K562 (cell line): Measurements from ENCODE around the gene TMEM150A. TPM values are rescaled to one million over a fixed set of nuclear protein-coding genes. Genes with fewer than 3 reads are reported as not detected.

ENCODE experiments used
- CREB3 ChIP-seq: fragments of 450-650 bp; conservative IDR thresholded peaks from 2 replicates; pipeline ENCODE4 v1.6.1; 2016; ENCODE audit warnings: missing genetic modification characterization, low read depth, mild to moderate bottlenecking, missing compliant biosample characterization, moderate library complexity
- CREBBP ChIP-seq: IDR thresholded peaks from one replicate; pipeline ENCODE4 v1.6.1; 2012; ENCODE audit warnings: low read depth, mild to moderate bottlenecking, control low read depth, inconsistent platforms, low read length
- E4F1 ChIP-seq: fragments of 250-450 bp; sonication (Bioruptor Pico); IDR thresholded peaks from 2 replicates; pipeline ENCODE4 v1.5.0; 2021; ENCODE audit warnings: mild to moderate bottlenecking, borderline replicate concordance
- EHMT2 ChIP-seq: fragments of 450-650 bp; IDR thresholded peaks from 2 replicates; pipeline ENCODE4 v1.6.1; 2018; ENCODE audit warnings: antibody characterized with exemption
- HMG20B ChIP-seq: fragments of 250-450 bp; sonication (Bioruptor Pico); IDR thresholded peaks from 2 replicates; pipeline ENCODE4 v1.5.0; 2021; ENCODE audit warnings: mild to moderate bottlenecking
- ILF3 ChIP-seq: fragments of 450-650 bp; IDR thresholded peaks from 2 replicates; pipeline ENCODE4 v1.6.1; 2018; ENCODE audit warnings: antibody characterized with exemption, mild to moderate bottlenecking, moderate library complexity, borderline replicate concordance
- JUND ChIP-seq, 2 experiments: IDR thresholded peaks; 2 replicates in 1 of 2; 3 replicates in 1 of 2; pipeline ENCODE4 v1.6.1; 2011; ENCODE audit warnings: borderline replicate concordance in 2 of 2, low read depth in 2 of 2, low read length in 2 of 2, improper control_type of control experiment in 1 of 2, missing biosample characterization in 1 of 2, missing genetic modification characterization in 1 of 2, missing genetic modification reagents in 1 of 2
- NFRKB ChIP-seq: fragments of 450-650 bp; IDR thresholded peaks from 2 replicates; pipeline ENCODE4 v1.6.1; 2016; ENCODE audit warnings: low read depth
- PBX2 ChIP-seq, 2 experiments: IDR thresholded peaks in 1 of 2; conservative IDR thresholded peaks in 1 of 2; 2 replicates each; pipeline ENCODE4 v1.6.1; 2016; ENCODE audit warnings: low read depth in 2 of 2, mild to moderate bottlenecking in 1 of 2, missing compliant biosample characterization in 1 of 2, missing genetic modification characterization in 1 of 2, moderate library complexity in 1 of 2
- PTBP1 ChIP-seq: fragments of 200-400 bp; formaldehyde crosslinking; IDR thresholded peaks from 2 replicates; pipeline ENCODE4 v1.6.1; 2017; ENCODE audit warnings: low read depth, low read length
- THRAP3 ChIP-seq: fragments of 450-650 bp; IDR thresholded peaks from 2 replicates; pipeline ENCODE4 v1.6.1; 2016; ENCODE audit warnings: mild to moderate bottlenecking, inconsistent platforms, borderline replicate concordance
- THRB ChIP-seq: fragments of 450-650 bp; formaldehyde crosslinking; conservative IDR thresholded peaks from 2 replicates; pipeline ENCODE4 v1.4.0; 2022; ENCODE audit warnings: mild to moderate bottlenecking, missing genetic modification characterization
- ZBTB34 ChIP-seq: fragments of 250-450 bp; sonication (Bioruptor Pico); IDR thresholded peaks from 2 replicates; pipeline ENCODE4 v1.8.0; 2021; ENCODE audit warnings: mild to moderate bottlenecking, moderate library complexity
- ZNF311 ChIP-seq: fragments of 250-450 bp; sonication (Bioruptor Pico); IDR thresholded peaks from 2 replicates; pipeline ENCODE4 v1.4.0; 2020; ENCODE audit warnings: mild to moderate bottlenecking, moderate library complexity
- ZNF699 ChIP-seq: fragments of 250-450 bp; sonication (Bioruptor Pico); IDR thresholded peaks from 2 replicates; pipeline ENCODE4 v1.8.0; 2021; ENCODE audit warnings: mild to moderate bottlenecking, moderate library complexity; ENCODE audit not compliant: insufficient replicate concordance
- ZNF766 ChIP-seq: fragments of 200-800 bp; sonication (Bioruptor generic); conservative IDR thresholded peaks from 2 replicates; pipeline ENCODE4 v1.6.1; 2016; ENCODE audit warnings: missing genetic modification characterization, missing compliant biosample characterization
- polyA plus RNA-seq, 8 experiments: library from polyadenylated mRNA; depleted of rRNA in 4 of 8; stranded (reverse) in 5 of 8; unstranded in 3 of 8; fragments of >200 nt; fragmentation: Nextera tagmentation in 2 of 8; fragmentation: Illumina TruSeq in 1 of 8; extraction: Ambion mirVana in 2 of 8; extraction: Trizol in 1 of 8; gene quantifications; 2 replicates each; pipeline versions ENCODE4 v1.2.1 to v1.2.3, GENCODE V29; 2011 to 2014; ENCODE audit warnings: inconsistent platforms in 1 of 8, missing spikeins in 1 of 8
- total RNA-seq, 7 experiments: library from RNA; depleted of rRNA in 6 of 7; stranded (reverse); fragments of >200 nt in 6 of 7; fragmentation: Illumina TruSeq in 2 of 7; extraction: Trizol in 2 of 7; gene quantifications; 2 replicates each; pipeline versions ENCODE4 v1.2.1 to v1.2.3, GENCODE V29; 2011 to 2021; ENCODE audit warnings: low replicate concordance in 1 of 7

Gene TMEM150A
- total and polyA plus RNA-seq, 9 of the 15 experiments (the other 6 are each of a cell fraction or from before 2014, with no cell fraction given), result 3.9 to 17.1 (median 8.4) TPM

- peak; percentile 53 for TF ChIP-seq PBX2 (CRISPR knock-in tag; IDR thresholded peaks at IDR 0.05; ENCODE audit: low read depth)
- peak; percentile 91 for TF ChIP-seq PBX2 (tag; conservative IDR thresholded peaks at IDR 0.05; ENCODE audit: low read depth)
- TF ChIP-seq ZNF311, result no peak
- peak; percentile 94 for TF ChIP-seq JUND (IDR thresholded peaks at IDR 0.05; ENCODE audit: borderline replicate concordance, low read depth, low read length)
- TF ChIP-seq JUND (tag; IDR thresholded peaks at IDR 0.05; ENCODE audit: borderline replicate concordance, low read depth, low read length), result peak; percentile 95; the same call in 2 of the 3 replicates
- TF ChIP-seq THRAP3, result no peak
- TF ChIP-seq ZNF699 (CRISPR knock-in tag), result no peak
- peak; percentile 56; the same call in 1 of the 2 replicates for TF ChIP-seq NFRKB
- TF ChIP-seq EHMT2, result no peak; the same call in 1 of the 2 replicates
- TF ChIP-seq ZNF766 (CRISPR knock-in tag), result no peak
- peak; percentile 60; the same call in 1 of the 2 replicates for TF ChIP-seq THRB (CRISPR knock-in tag)
- TF ChIP-seq ILF3, result no peak
- no peak for TF ChIP-seq HMG20B (CRISPR knock-in tag)
- TF ChIP-seq CREBBP, result no peak
- TF ChIP-seq CREB3 (tag), result no peak
- TF ChIP-seq PTBP1, result no peak
- TF ChIP-seq E4F1 (CRISPR knock-in tag), result no peak
- no peak for TF ChIP-seq ZBTB34 (CRISPR knock-in tag)
Measured at GRCh38 chr2:85584857-85585780, 17.4 kb downstream of the TMEM150A start (continued).
